GM21528 (cell line): Measurements from ENCODE around the gene MCOLN3.
A peak's percentile ranks its signal among the peaks of the same experiment; 100 is the strongest.
"Not testable (repeated sequence)": the region's sequence is repeated elsewhere in the genome, so short reads cannot be mapped to it uniquely, and the experiment has no call there.

Source experiments
- ATAC-seq: cut with Tn5 transposase; IDR thresholded peaks from one replicate; pipeline ENCODE4 v1.9.1; 2021; ENCODE audit warnings: mild to moderate bottlenecking, moderate library complexity; ENCODE audit not compliant: unreplicated experiment, low FRiP score

Gene MCOLN3

GRCh38 chr1:84995484-84996334 is 52.6 kb downstream of the MCOLN3 start:
- ATAC-seq: peak; percentile 53

DNA sequence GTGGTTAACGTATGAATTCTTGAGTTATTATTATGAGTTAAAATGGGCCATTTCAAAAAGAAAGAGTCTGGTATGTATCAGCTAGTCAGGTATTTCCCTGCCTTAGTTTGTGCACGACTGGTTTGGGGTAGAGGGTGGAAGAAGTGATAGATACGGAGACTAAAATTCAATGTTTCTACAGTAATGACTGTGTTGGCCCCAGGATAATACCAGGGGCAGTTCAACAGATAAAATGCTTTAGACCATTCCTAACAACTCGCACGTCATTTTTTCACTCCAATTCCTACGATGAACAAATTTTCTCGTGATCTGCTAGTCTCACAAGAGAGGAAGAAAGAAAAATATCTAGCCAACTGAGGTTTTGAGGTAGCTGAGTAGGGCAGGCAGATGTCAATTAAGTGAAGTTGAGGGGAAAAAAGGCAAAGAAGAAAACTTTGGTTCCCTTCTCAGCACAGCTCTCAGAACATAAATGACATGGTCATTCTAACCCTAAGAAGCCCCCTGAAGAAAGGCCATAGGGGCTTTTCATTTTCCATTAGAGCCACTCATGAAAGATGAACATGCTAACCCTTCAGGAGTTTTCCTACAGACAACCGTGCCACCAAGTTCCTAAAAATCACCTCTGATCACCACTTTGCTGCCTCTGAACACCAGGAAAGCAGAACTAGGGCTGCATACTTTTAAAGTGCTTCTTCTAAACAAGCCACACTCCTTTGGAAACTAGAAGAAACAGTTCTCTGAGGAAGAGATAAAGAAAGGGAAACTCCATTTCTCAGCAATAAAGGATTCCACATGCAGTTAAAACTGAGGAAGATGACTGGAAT is 57.0 kb downstream of the MCOLN3 start:
- ATAC-seq: no peak

- ATAC-seq: peak; percentile 65
Observed at GRCh38 chr1:84988588-84988987, 59.7 kb downstream of the MCOLN3 start.

DNA sequence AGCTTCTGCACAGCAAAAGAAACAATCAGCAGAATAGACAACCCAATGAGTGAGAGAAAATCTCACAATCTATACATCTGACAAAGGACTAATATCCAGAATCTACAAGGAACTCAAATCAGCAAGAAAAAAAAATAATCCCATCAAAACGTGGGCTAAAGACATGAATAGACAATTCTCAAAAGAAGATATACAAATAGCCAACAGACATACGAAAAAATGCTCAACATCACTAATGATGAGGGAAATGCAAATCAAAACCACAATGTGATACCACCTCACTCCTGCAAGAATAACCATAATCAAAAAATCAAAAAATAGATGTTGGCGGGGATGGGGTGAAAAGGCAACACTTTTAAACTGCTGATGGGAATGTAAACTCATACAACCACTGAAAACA is 61.7 kb downstream of the MCOLN3 start:
- not testable (repeated sequence) for ATAC-seq

DNA sequence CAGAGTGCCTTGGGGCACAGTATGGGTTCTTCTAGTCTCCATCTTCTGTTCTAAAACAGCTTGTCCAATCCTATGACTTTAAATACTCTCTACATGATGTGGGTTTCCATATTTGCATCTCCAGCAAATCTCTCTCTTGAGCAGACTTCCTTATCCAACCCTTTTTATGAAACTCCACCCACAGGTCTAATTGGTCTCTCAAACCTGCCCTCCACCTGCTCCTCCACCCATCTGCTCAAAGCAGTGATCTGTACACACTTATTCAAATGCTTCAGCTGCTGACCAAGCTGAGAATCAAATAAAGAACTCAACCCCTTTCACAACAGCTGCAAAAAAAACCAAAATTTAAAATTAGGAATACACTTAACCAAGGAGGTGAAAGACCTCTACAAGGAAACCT is 62.9 kb downstream of the MCOLN3 start:
- no peak for ATAC-seq

GRCh38 chr1:84982395-84982794 is 65.9 kb downstream of the MCOLN3 start:
- no peak for ATAC-seq

- no peak for ATAC-seq
Observed at GRCh38 chr1:84975035-84975434, 73.3 kb downstream of the MCOLN3 start.

DNA sequence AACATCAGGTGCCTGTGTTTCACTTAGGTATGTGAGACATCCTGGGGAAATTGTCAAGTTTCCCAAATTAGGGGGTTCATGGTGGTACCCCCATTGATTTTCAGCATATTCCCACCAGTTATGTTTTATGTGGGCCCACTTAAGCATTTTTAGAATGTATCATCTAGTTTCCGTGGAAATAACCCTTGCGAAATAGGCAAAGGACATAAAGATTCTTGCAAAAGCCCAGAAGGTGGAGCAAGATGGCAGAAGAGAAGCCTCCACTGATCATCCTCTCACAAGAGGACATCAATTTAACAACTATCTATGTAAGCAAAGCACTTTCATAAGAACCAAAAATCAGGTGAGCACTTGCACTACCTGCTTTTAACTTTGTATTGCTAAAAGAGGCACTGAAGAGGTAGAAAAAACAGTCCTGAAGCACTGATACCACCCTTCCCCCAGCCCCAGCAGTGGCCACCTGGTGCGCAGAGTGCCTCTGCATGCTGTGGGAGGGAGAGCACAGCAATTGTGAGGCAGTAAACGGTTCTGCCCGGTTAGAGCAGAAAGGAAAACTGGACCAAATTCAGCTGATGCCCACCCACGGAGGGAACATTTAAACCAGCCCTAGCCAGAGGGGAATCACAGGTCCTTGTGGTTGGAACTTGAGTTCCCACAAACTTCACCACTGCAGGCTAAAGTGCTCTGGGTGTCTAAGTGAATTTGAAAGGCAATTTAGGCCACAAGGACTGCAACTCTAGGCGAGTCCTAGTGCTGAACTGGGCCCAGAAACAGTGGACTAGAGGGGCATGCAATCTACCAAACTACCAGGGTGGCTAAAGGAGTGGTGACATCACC is 74.6 kb downstream of the MCOLN3 start:
- peak; percentile 42 for ATAC-seq

GRCh38 chr1:84972377-84972987 is 75.8 kb downstream of the MCOLN3 start:
- ATAC-seq: peak; percentile 42

GRCh38 chr1:84971957-84972356 is 76.3 kb downstream of the MCOLN3 start:
- peak; percentile 41 for ATAC-seq

- peak; percentile 46 for ATAC-seq
Observed at GRCh38 chr1:84969489-84970250, 78.6 kb downstream of the MCOLN3 start.

- no peak for ATAC-seq
Observed at GRCh38 chr1:84968865-84969264, 79.4 kb downstream of the MCOLN3 start.

DNA sequence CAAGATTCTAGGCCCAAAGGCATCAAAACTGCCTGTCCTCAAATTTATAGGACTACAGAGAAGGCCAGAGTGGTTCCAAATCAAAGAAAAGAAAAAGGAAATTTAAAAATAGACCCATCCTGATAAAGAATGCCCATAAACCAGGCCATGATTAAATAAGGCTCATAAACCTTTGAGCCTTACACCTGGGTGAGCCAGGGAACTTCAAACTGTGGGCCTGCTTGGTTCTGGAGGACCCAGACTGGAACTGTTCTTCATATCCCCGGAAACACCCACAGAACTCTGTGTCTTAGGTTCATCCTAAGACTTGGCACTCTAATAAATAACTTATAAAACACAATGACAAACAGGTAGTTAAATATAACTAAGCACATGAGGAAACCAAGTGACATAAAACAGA is 80.2 kb downstream of the MCOLN3 start:
- no peak for ATAC-seq
